A549 (cell line): ENCODE measurements around the gene TTK. TPM values are rescaled to one million over a fixed set of nuclear protein-coding genes. Genes with fewer than 3 reads are reported as not detected.
A peak's percentile ranks its signal among the peaks of the same experiment; 100 is the strongest.

Experiments used
- ATAC-seq, 2 experiments: fragments of 200-7000 bp in 1 of 2; fragments of >200 bp in 1 of 2; cut with Nextera tagmentation in 1 of 2; cut with Tn5 transposase in 1 of 2; 3 replicates each; pipeline versions ENCODE4 v1.8.0 to v1.9.1; 2018 to 2020; ENCODE audit warnings: mild to moderate bottlenecking in 1 of 2, moderate library complexity in 1 of 2
- CTCF ChIA-PET: fragments of 300-600 bp; sonication (Branson Sonifier 250); formaldehyde crosslinking; extraction: SDS; loops from one replicate; lab custom pipeline; 2021; ENCODE audit warnings: antibody characterized with exemption, inconsistent platforms; lab: Yijun Ruan, JAX
- POLR2A ChIA-PET: fragments of 350-600 bp; formaldehyde crosslinking; extraction: SDS; loops from one replicate; lab custom pipeline; 2021; ENCODE audit warnings: antibody characterized with exemption, inconsistent platforms; lab: Yijun Ruan, JAX
- DNase-seq, 2 experiments: peaks; one replicate each; pipeline versions ENCODE4 v3.0.0 to v3.0.0-alpha.2; 2011 to 2016; ENCODE audit warnings: low read depth in 1 of 2, low spot score in 1 of 2
- FAIRE-seq: peaks from 2 replicates; lab custom pipeline; 2011; peaks lifted over from hg19 to GRCh38; lab: Jason Lieb, UNC
- H3K27ac ChIP-seq, 2 experiments: fragments of >200 bp; sonication (Bioruptor Twin); formaldehyde crosslinking; 3 replicates each; pipeline ENCODE4 v1.5.1; 2016 to 2017
- H3K4me1 ChIP-seq: fragments of >200 bp; sonication (Bioruptor Twin); formaldehyde crosslinking; 3 replicates; pipeline ENCODE4 v1.6.1; 2016
- H3K4me2 ChIP-seq: fragments of >200 bp; sonication (Bioruptor Twin); formaldehyde crosslinking; 3 replicates; pipeline ENCODE4 v1.6.1; 2016
- H3K4me3 ChIP-seq: fragments of >200 bp; sonication (Bioruptor Twin); formaldehyde crosslinking; 3 replicates; pipeline ENCODE4 v1.5.1; 2016
- H3K9me3 ChIP-seq: fragments of >200 bp; sonication (Bioruptor Twin); formaldehyde crosslinking; 3 replicates; pipeline ENCODE4 v1.6.1; 2016
- BCL3 ChIP-seq: fragments of >200 bp; sonication (Bioruptor Twin); formaldehyde crosslinking; IDR thresholded peaks from 3 replicates; pipeline ENCODE4 v1.6.1; 2016
- BHLHE40 ChIP-seq: IDR thresholded peaks from 2 replicates; pipeline ENCODE4 v1.6.1; 2012; ENCODE audit warnings: low read depth, low read length, inconsistent platforms
- CBX8 ChIP-seq: fragments of 200-600 bp; sonication (generic); IDR thresholded peaks from 2 replicates; pipeline ENCODE4 v1.6.1; 2016
- CEBPB ChIP-seq, 2 experiments: fragments of >200 bp in 1 of 2; sonication (Bioruptor Twin) in 1 of 2; formaldehyde crosslinking in 1 of 2; IDR thresholded peaks; 2 replicates each; pipeline ENCODE4 v1.6.1; 2012 to 2016
- CTCF ChIP-seq: fragments of >200 bp; sonication (Bioruptor Twin); formaldehyde crosslinking; IDR thresholded peaks from 3 replicates; pipeline ENCODE4 v1.5.1; 2016
- EHF ChIP-seq: fragments of 250-450 bp; sonication (Bioruptor Pico); IDR thresholded peaks from 2 replicates; pipeline ENCODE4 v1.5.0; 2020; ENCODE audit warnings: mild to moderate bottlenecking
- EHMT2 ChIP-seq: fragments of 200-600 bp; sonication (generic); IDR thresholded peaks from 2 replicates; pipeline ENCODE4 v1.6.1; 2016; ENCODE audit warnings: antibody characterized with exemption, low read depth, mild to moderate bottlenecking, moderate library complexity
- ELK1 ChIP-seq: fragments of 150-350 bp; IDR thresholded peaks from 2 replicates; pipeline ENCODE4 v1.6.1; 2014; ENCODE audit warnings: low read depth, mild to moderate bottlenecking, low read length
- FOXS1 ChIP-seq: fragments of 250-450 bp; sonication (Bioruptor Pico); IDR thresholded peaks from 2 replicates; pipeline ENCODE4 v1.5.0; 2020; ENCODE audit warnings: mild to moderate bottlenecking, moderate library complexity
- GATA3 ChIP-seq: IDR thresholded peaks from 2 replicates; pipeline ENCODE4 v1.6.1; 2012; ENCODE audit warnings: borderline replicate concordance
- HDAC2 ChIP-seq: fragments of 200-600 bp; sonication (generic); IDR thresholded peaks from 2 replicates; pipeline ENCODE4 v1.6.1; 2016
- HEYL ChIP-seq: fragments of 250-450 bp; sonication (Bioruptor Pico); IDR thresholded peaks from 2 replicates; pipeline ENCODE4 v1.8.0; 2021; ENCODE audit warnings: mild to moderate bottlenecking, moderate library complexity
- HOXA7 ChIP-seq: fragments of 250-450 bp; sonication (Bioruptor Pico); IDR thresholded peaks from 2 replicates; pipeline ENCODE4 v1.5.0; 2020; ENCODE audit warnings: mild to moderate bottlenecking, moderate library complexity
- HOXB13 ChIP-seq: fragments of 250-450 bp; sonication (Bioruptor Pico); IDR thresholded peaks from 2 replicates; pipeline ENCODE4 v1.5.0; 2020; ENCODE audit warnings: low read depth, mild to moderate bottlenecking, moderate library complexity
- JUNB ChIP-seq: fragments of >200 bp; sonication (Bioruptor Twin); formaldehyde crosslinking; IDR thresholded peaks from 2 replicates; pipeline ENCODE4 v1.6.1; 2016
- MAFK ChIP-seq: fragments of 450-650 bp; IDR thresholded peaks from 2 replicates; pipeline ENCODE4 v1.6.1; 2014; ENCODE audit not compliant: partially characterized antibody
- MAX ChIP-seq: IDR thresholded peaks from 2 replicates; pipeline ENCODE4 v1.6.1; 2012
- MAZ ChIP-seq: fragments of 150-350 bp; IDR thresholded peaks from 2 replicates; pipeline ENCODE4 v1.6.1; 2014; ENCODE audit warnings: antibody characterized with exemption, low read depth, low read length, borderline replicate concordance
- MYC ChIP-seq: IDR thresholded peaks from 2 replicates; pipeline ENCODE4 v1.6.1; 2012; ENCODE audit warnings: mild to moderate bottlenecking, inconsistent platforms, low read length, improper control_type of control experiment, borderline replicate concordance
- NFE2L2 ChIP-seq: fragments of 150-350 bp; conservative IDR thresholded peaks from 2 replicates; pipeline ENCODE4 v1.6.1; 2014; ENCODE audit warnings: low read length
- PHF8 ChIP-seq: fragments of 200-600 bp; sonication (generic); IDR thresholded peaks from 2 replicates; pipeline ENCODE4 v1.6.1; 2016; ENCODE audit warnings: low read depth, mild to moderate bottlenecking, antibody characterized with exemption, moderate library complexity, borderline replicate concordance
- POLR2AphosphoS2 ChIP-seq: conservative IDR thresholded peaks from 2 replicates; pipeline ENCODE4 v1.6.1; 2012; ENCODE audit warnings: low read length, improper control_type of control experiment, inconsistent platforms
- RAD21 ChIP-seq, 2 experiments: fragments of >200 bp in 1 of 2; sonication (Bioruptor Twin) in 1 of 2; formaldehyde crosslinking in 1 of 2; IDR thresholded peaks in 1 of 2; conservative IDR thresholded peaks in 1 of 2; 2 replicates in 1 of 2; 3 replicates in 1 of 2; pipeline ENCODE4 v1.6.1; 2012 to 2018; ENCODE audit warnings: inconsistent platforms in 1 of 2
- RARB ChIP-seq: fragments of 250-450 bp; sonication (Bioruptor Pico); IDR thresholded peaks from 2 replicates; pipeline ENCODE4 v1.8.0; 2021; ENCODE audit warnings: mild to moderate bottlenecking, moderate library complexity
- RFX5 ChIP-seq: fragments of 450-650 bp; IDR thresholded peaks from 2 replicates; pipeline ENCODE4 v1.7.1; 2014; ENCODE audit warnings: antibody characterized with exemption, mild to moderate bottlenecking, moderate library complexity
- TFCP2L1 ChIP-seq: fragments of 250-450 bp; sonication (Bioruptor Pico); IDR thresholded peaks from 2 replicates; pipeline ENCODE4 v1.5.0; 2021; ENCODE audit warnings: mild to moderate bottlenecking
- TP53 ChIP-seq: fragments of 250-450 bp; sonication (Bioruptor Pico); IDR thresholded peaks from 2 replicates; pipeline ENCODE4 v1.5.0; 2021; ENCODE audit warnings: mild to moderate bottlenecking, moderate library complexity
- ZC3H11A ChIP-seq: fragments of 450-650 bp; IDR thresholded peaks from 2 replicates; pipeline ENCODE4 v1.6.1; 2014; ENCODE audit warnings: antibody characterized with exemption, mild to moderate bottlenecking
- ZFP36 ChIP-seq: fragments of 450-650 bp; IDR thresholded peaks from 2 replicates; pipeline ENCODE4 v1.6.1; 2014; ENCODE audit warnings: borderline replicate concordance; ENCODE audit not compliant: partially characterized antibody
- WGBS: methylation state at CpG from one replicate; pipeline ENCODE4 v1.1.6; 2017; ENCODE audit errors: missing lambda C conversion rate; 5-methylcytosine and 5-hydroxymethylcytosine counted together
- polyA plus RNA-seq, 4 experiments: library from polyadenylated mRNA; depleted of rRNA in 3 of 4; stranded (reverse); fragments of >200 nt; fragmentation: RNase III in 1 of 4; extraction: RNeasy Plus Mini Kit Qiagen cat#74134 plus additional on column Dnase treatment in 1 of 4; gene quantifications; 2 replicates in 3 of 4; 3 replicates in 1 of 4; pipeline ENCODE4 v1.2.3, GENCODE V29; 2011 to 2017
- TF ChIP-seq, protein P1 (sequence below): fragments of 250-450 bp; sonication (Bioruptor Pico); IDR thresholded peaks from 2 replicates; pipeline ENCODE4 v1.5.0; 2020; ENCODE audit warnings: low read depth, mild to moderate bottlenecking, moderate library complexity

TTK gene
- polyA plus RNA-seq, 2 of the 4 experiments (the other 2 are of a cell fraction): 21.2 to 30.6 TPM

GRCh38 chr6:80003826-80004172, 650 bp upstream of the TTK start:
- H3K27ac ChIP-seq: peak overlapping the region; percentile 86 to 87
- 49% methylated on average over 13 of the region's 13 CpGs for WGBS
- FAIRE-seq: no peak
- peaks cover 14% of the 10 kb centered on the region; the same call in 2 of the 3 replicates for H3K4me1 ChIP-seq
- TF ChIP-seq TFCP2L1 (CRISPR knock-in tag): no peak
- no peak for TF ChIP-seq RFX5
- TF ChIP-seq, all 56 proteins: peak for 0
- H3K4me3 ChIP-seq: peak overlapping the region; percentile 79
- H3K9me3 ChIP-seq: no peaks in the 10 kb centered on the region
- CTCF ChIA-PET: no interaction called here
- H3K4me2 ChIP-seq: peak overlapping the region; percentile 76
- POLR2A ChIA-PET: interaction anchor here (0.6 kb wide), 1 partner anchor 158 kb away, joined by 3 read pairs; no protein-coding TSS in a partner anchor
- DNase-seq: no peak
- ATAC-seq: 0 out of 6 replicates have a peak, but pooled peaks of 1 of the 2 experiments have one; percentile 6

DNA sequence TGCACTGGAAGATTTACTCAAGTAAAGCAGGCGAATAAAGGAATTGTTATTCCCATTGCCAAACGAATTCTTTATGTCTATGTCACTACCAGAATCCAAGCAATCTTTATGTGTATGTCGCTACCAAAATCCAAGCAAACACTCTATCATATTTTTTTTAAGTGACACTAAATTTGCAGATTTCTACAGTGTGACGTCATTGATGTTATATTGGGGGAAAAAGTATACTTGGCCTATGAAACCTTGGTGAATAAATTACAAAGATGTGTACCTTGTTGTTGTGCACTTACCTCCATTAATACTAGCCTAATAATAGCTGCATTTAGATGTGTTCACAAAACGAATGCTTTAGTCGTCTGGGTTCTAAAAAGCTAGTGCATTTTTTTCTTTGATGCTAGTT, 957 bp downstream of the TTK start:
- FAIRE-seq: no peak
- no peak for TF ChIP-seq RARB (CRISPR knock-in tag)
- TF ChIP-seq JUNB: no peak
- TF ChIP-seq EHF (CRISPR knock-in tag): no peak
- no peak for TF ChIP-seq MAX
- no peak for TF ChIP-seq TP53 (CRISPR knock-in tag)
- TF ChIP-seq FOXS1 (CRISPR knock-in tag): no peak
- no peak for TF ChIP-seq POLR2AphosphoS2
- TF ChIP-seq HOXB13 (CRISPR knock-in tag): no peak
- no peak for TF ChIP-seq BCL3
- TF ChIP-seq MYC: no peak
- no peak for TF ChIP-seq PHF8
- TF ChIP-seq HOXA7: no peak
- TF ChIP-seq TFCP2L1 (CRISPR knock-in tag): no peak
- no peak for TF ChIP-seq ZC3H11A
- TF ChIP-seq MAZ: no peak
- TF ChIP-seq, all 56 proteins: peak for 0
- peak overlapping the region; percentile 74 to 85; a peak in 5 of 6 replicates for H3K27ac ChIP-seq

DNA sequence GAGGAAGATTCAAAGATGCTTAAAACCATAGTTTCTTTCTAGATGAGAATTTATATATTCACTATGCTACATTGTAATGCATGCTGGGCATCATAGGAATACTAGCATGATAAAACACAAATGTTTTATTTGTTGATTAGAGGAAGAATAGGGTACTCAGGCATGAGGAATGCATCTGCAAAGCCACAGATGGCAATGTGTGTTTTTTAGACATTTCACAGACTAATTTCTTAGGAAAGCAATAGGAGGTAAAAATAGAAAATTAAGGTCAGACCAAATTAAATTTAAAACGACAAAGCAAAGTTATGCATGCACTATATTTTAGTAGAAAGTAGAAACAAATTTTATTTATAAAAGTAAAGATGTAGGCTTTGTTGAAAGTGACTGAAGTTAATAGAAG, 2.1 kb downstream of the TTK start:
- Histone ChIP-seq H3K27ac (no peak overlapping the region), H3K4me1 (peaks cover 14% of the 10 kb centered on the region; the same call in 2 of the 3 replicates), H3K4me3 (no peak overlapping the region), H3K4me2 (peak overlapping the region; percentile 89), H3K9me3 (no peaks in the 10 kb centered on the region)
- CTCF ChIA-PET: no interaction called here
- DNase-seq (no peak), FAIRE-seq (no peak), ATAC-seq (no peak)
- POLR2A ChIA-PET: no interaction called here
- WGBS: 45% methylated on average over 1 of the region's 1 CpG
- TF ChIP-seq BHLHE40 (no peak), HDAC2 (no peak), RAD21 (conservative IDR thresholded peaks at IDR 0.05 in 1 of 2, IDR thresholded peaks at IDR 0.05 in 1 of 2) (no peak), NFE2L2 (no peak), CBX8 (no peak), MAFK (no peak), EHMT2 (no peak), ZFP36 (no peak), FOXS1 (CRISPR knock-in tag) (no peak), CTCF (no peak), BCL3 (no peak), CEBPB (IDR thresholded peaks at IDR 0.05) (no peak), POLR2AphosphoS2 (no peak), HEYL (no peak), GATA3 (no peak), MAZ (no peak), ELK1 (no peak), TP53 (CRISPR knock-in tag) (no peak)
- TF ChIP-seq, protein P1, sequence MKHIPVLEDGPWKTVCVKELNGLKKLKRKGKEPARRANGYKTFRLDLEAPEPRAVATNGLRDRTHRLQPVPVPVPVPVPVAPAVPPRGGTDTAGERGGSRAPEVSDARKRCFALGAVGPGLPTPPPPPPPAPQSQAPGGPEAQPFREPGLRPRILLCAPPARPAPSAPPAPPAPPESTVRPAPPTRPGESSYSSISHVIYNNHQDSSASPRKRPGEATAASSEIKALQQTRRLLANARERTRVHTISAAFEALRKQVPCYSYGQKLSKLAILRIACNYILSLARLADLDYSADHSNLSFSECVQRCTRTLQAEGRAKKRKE (CRISPR knock-in tag): no peak

More for the DNA sequence above, 957 bp downstream of the TTK start:
- WGBS: 24% methylated on average over 6 of the region's 6 CpGs
- Histone ChIP-seq H3K9me3 (no peaks in the 10 kb centered on the region), H3K4me2 (peak overlapping the region; percentile 89), H3K4me1 (peaks cover 14% of the 10 kb centered on the region; the same call in 2 of the 3 replicates), H3K4me3 (peak overlapping the region; percentile 79)
- POLR2A ChIA-PET: no interaction called here
- ATAC-seq: no peak
- no peak for DNase-seq
- CTCF ChIA-PET: no interaction called here
